Central memory CD8-positive, alpha-beta T cell (primary cell): ENCODE results near the gene UST.
A peak's percentile ranks its signal among the peaks of the same experiment; 100 is the strongest.

Experiments
- ATAC-seq: fragments of 150-1000 bp; cut with Tn5 transposase; replicated peaks from 2 replicates; pipeline ENCODE4 v1.10.0; 2022; ENCODE audit warnings: mild to moderate bottlenecking, moderate FRiP score, moderate number of reproducible peaks; ENCODE audit not compliant: poor library complexity, severe bottlenecking; ENCODE audit errors: extremely low read depth
- DNase-seq, 2 donors: peaks; one replicate each; pipeline ENCODE4 v3.0.0; 2021; ENCODE audit warnings: low spot score in 2 of 2
- H3K27ac Mint-ChIP-seq: one replicate; pipeline ENCODE4 v1.8.0; 2022; ENCODE audit warnings: low read depth, mild to moderate bottlenecking, moderate library complexity, mixed read lengths
- H3K27me3 Mint-ChIP-seq: one replicate; pipeline ENCODE4 v1.8.0; 2022; ENCODE audit warnings: mixed read lengths
- H3K36me3 Mint-ChIP-seq: one replicate; pipeline ENCODE4 v1.8.0; 2022; ENCODE audit warnings: mild to moderate bottlenecking, moderate library complexity, mixed read lengths; ENCODE audit not compliant: insufficient read depth
- H3K4me1 Mint-ChIP-seq: one replicate; pipeline ENCODE4 v1.8.0; 2022; ENCODE audit warnings: mixed read lengths
- H3K4me3 Mint-ChIP-seq: one replicate; pipeline ENCODE4 v1.8.0; 2022; ENCODE audit warnings: mild to moderate bottlenecking, moderate library complexity, mixed read lengths
- H3K9me3 Mint-ChIP-seq: one replicate; pipeline ENCODE4 v1.8.0; 2022; ENCODE audit warnings: mixed read lengths

The UST gene

GRCh38 chr6:148803979-148804378 is 57.1 kb downstream of the UST start:
- H3K4me1 Mint-ChIP-seq, result peaks cover 46% of the 10 kb centered on the region
- H3K4me3 Mint-ChIP-seq, result no peak overlapping the region
- H3K36me3 Mint-ChIP-seq, result no peaks in the 10 kb centered on the region
- DNase-seq (no peak), ATAC-seq (no peak)
- H3K27ac Mint-ChIP-seq, result no peak overlapping the region
- no peaks in the 10 kb centered on the region for H3K9me3 Mint-ChIP-seq
- H3K27me3 Mint-ChIP-seq, result no peaks in the 10 kb centered on the region

GRCh38 chr6:148805777-148806176 is 58.9 kb downstream of the UST start:
- peaks cover 36% of the 10 kb centered on the region for H3K4me1 Mint-ChIP-seq
- DNase-seq (no peak), ATAC-seq (no peak)
- H3K36me3 Mint-ChIP-seq, result no peaks in the 10 kb centered on the region
- H3K9me3 Mint-ChIP-seq, result no peaks in the 10 kb centered on the region
- H3K4me3 Mint-ChIP-seq, result no peak overlapping the region
- no peaks in the 10 kb centered on the region for H3K27me3 Mint-ChIP-seq
- H3K27ac Mint-ChIP-seq, result no peak overlapping the region

GRCh38 chr6:148807784-148808183 is 61.0 kb downstream of the UST start:
- Mint-ChIP-seq H3K36me3 (no peaks in the 10 kb centered on the region), H3K27ac (no peak overlapping the region), H3K4me1 (peaks cover 25% of the 10 kb centered on the region), H3K9me3 (no peaks in the 10 kb centered on the region), H3K27me3 (no peaks in the 10 kb centered on the region), H3K4me3 (no peak overlapping the region)
- ATAC-seq, result no peak
- no peak for DNase-seq

GRCh38 chr6:148808786-148809304 is 62.0 kb downstream of the UST start:
- Mint-ChIP-seq H3K27me3 (no peaks in the 10 kb centered on the region), H3K4me1 (peaks cover 21% of the 10 kb centered on the region), H3K4me3 (no peak overlapping the region), H3K9me3 (no peaks in the 10 kb centered on the region), H3K36me3 (no peaks in the 10 kb centered on the region), H3K27ac (no peak overlapping the region)
- DNase-seq (no peak), ATAC-seq (no peak)

GRCh38 chr6:148811459-148811858 is 64.6 kb downstream of the UST start:
- DNase-seq, result no peak
- Mint-ChIP-seq H3K27ac (no peak overlapping the region), H3K27me3 (no peaks in the 10 kb centered on the region), H3K4me1 (peaks cover 22% of the 10 kb centered on the region), H3K9me3 (peaks cover 7% of the 10 kb centered on the region), H3K4me3 (no peak overlapping the region), H3K36me3 (no peaks in the 10 kb centered on the region)
- no peak for ATAC-seq

- no peak for DNase-seq
- no peak overlapping the region for H3K27ac Mint-ChIP-seq
- peaks cover 13% of the 10 kb centered on the region for H3K4me1 Mint-ChIP-seq
- H3K9me3 Mint-ChIP-seq, result peaks cover 7% of the 10 kb centered on the region
- no peak for ATAC-seq
- H3K36me3 Mint-ChIP-seq, result no peaks in the 10 kb centered on the region
- H3K4me3 Mint-ChIP-seq, result no peak overlapping the region
- no peaks in the 10 kb centered on the region for H3K27me3 Mint-ChIP-seq
These were observed 67.4 kb downstream of the UST start for GRCh38 chr6:148814082-148814790.

- DNase-seq, result no peak
- no peak overlapping the region for H3K27ac Mint-ChIP-seq
- no peak overlapping the region for H3K4me3 Mint-ChIP-seq
- peaks cover 13% of the 10 kb centered on the region for H3K4me1 Mint-ChIP-seq
- H3K36me3 Mint-ChIP-seq, result no peaks in the 10 kb centered on the region
- no peaks in the 10 kb centered on the region for H3K27me3 Mint-ChIP-seq
- H3K9me3 Mint-ChIP-seq, result peaks cover 7% of the 10 kb centered on the region
- no peak for ATAC-seq
These were observed 68.0 kb downstream of the UST start for GRCh38 chr6:148814869-148815268.

- H3K27me3 Mint-ChIP-seq, result no peaks in the 10 kb centered on the region
- peaks cover 13% of the 10 kb centered on the region for H3K4me1 Mint-ChIP-seq
- no peak overlapping the region for H3K4me3 Mint-ChIP-seq
- no peak for ATAC-seq
- H3K27ac Mint-ChIP-seq, result no peak overlapping the region
- DNase-seq, result no peak
- H3K36me3 Mint-ChIP-seq, result no peaks in the 10 kb centered on the region
- H3K9me3 Mint-ChIP-seq, result peaks cover 7% of the 10 kb centered on the region
These were observed 69.3 kb downstream of the UST start for GRCh38 chr6:148816117-148816516.

- peaks cover 7% of the 10 kb centered on the region for H3K9me3 Mint-ChIP-seq
- H3K36me3 Mint-ChIP-seq, result no peaks in the 10 kb centered on the region
- no peak for ATAC-seq
- H3K27me3 Mint-ChIP-seq, result no peaks in the 10 kb centered on the region
- no peak overlapping the region for H3K27ac Mint-ChIP-seq
- peaks cover 18% of the 10 kb centered on the region for H3K4me1 Mint-ChIP-seq
- no peak overlapping the region for H3K4me3 Mint-ChIP-seq
- DNase-seq, result no peak
These were observed 70.9 kb downstream of the UST start for GRCh38 chr6:148817689-148818088.

- Mint-ChIP-seq H3K36me3 (no peaks in the 10 kb centered on the region), H3K9me3 (peaks cover 7% of the 10 kb centered on the region), H3K4me1 (peaks cover 18% of the 10 kb centered on the region), H3K27ac (no peak overlapping the region), H3K27me3 (no peaks in the 10 kb centered on the region), H3K4me3 (no peak overlapping the region)
- DNase-seq (no peak), ATAC-seq (no peak)
These were observed 72.2 kb downstream of the UST start for GRCh38 chr6:148818939-148819575.

- Mint-ChIP-seq H3K36me3 (no peaks in the 10 kb centered on the region), H3K27ac (peak overlapping the region; percentile 29), H3K4me1 (peaks cover 18% of the 10 kb centered on the region), H3K9me3 (peaks cover 4% of the 10 kb centered on the region), H3K27me3 (no peaks in the 10 kb centered on the region), H3K4me3 (no peak overlapping the region)
- DNase-seq (no peak), ATAC-seq (no peak)
These were observed 73.0 kb downstream of the UST start for GRCh38 chr6:148819852-148820251.

GRCh38 chr6:148822819-148823218 is 76.0 kb downstream of the UST start:
- Mint-ChIP-seq H3K36me3 (no peaks in the 10 kb centered on the region), H3K27me3 (no peaks in the 10 kb centered on the region)

GRCh38 chr6:148824291-148824690 is 77.5 kb downstream of the UST start:
- ATAC-seq, result no peak
- no peak for DNase-seq
- Mint-ChIP-seq H3K9me3 (no peaks in the 10 kb centered on the region), H3K4me3 (no peak overlapping the region), H3K36me3 (no peaks in the 10 kb centered on the region), H3K4me1 (peaks cover 19% of the 10 kb centered on the region), H3K27ac (no peak overlapping the region), H3K27me3 (no peaks in the 10 kb centered on the region)

More at GRCh38 chr6:148822819-148823218, 76.0 kb downstream of the UST start:
- ATAC-seq, result no peak
- Mint-ChIP-seq H3K4me1 (peaks cover 11% of the 10 kb centered on the region), H3K9me3 (no peaks in the 10 kb centered on the region), H3K27ac (no peak overlapping the region), H3K4me3 (no peak overlapping the region)
- no peak for DNase-seq
